Lung (tissue), 12 donors: Measurements from ENCODE around the gene KLHL26. TPM values are rescaled to one million over a fixed set of nuclear protein-coding genes. Genes with fewer than 3 reads are reported as not detected.

Experiments
- ATAC-seq: fragments of 200-7000 bp; cut with Tn5 transposase; one replicate; pipeline ENCODE4 v1.9.1; 2020; ENCODE audit warnings: moderate number of reproducible peaks; ENCODE audit not compliant: insufficient read depth, low FRiP score
- DNase-seq, 3 donors: peaks; one replicate each; pipeline ENCODE4 v3.0.0-alpha.2; 2013 to 2017
- H3K27ac ChIP-seq, 2 donors: one replicate each; pipeline ENCODE4 v1.5.1; 2013; ENCODE audit warnings: mild to moderate bottlenecking in 2 of 2, moderate library complexity in 2 of 2, control low read depth in 1 of 2, inconsistent platforms in 1 of 2, low read depth in 1 of 2, low read length in 1 of 2
- H3K27me3 ChIP-seq, 3 donors: one replicate each; pipeline ENCODE4 v1.5.1; 2013; ENCODE audit warnings: low read length in 2 of 3; ENCODE audit not compliant: control insufficient read depth in 3 of 3, insufficient read depth in 3 of 3
- H3K36me3 ChIP-seq, 4 donors: one replicate each; pipeline ENCODE4 v1.5.1; 2013; ENCODE audit warnings: low read length in 4 of 4, mild to moderate bottlenecking in 1 of 4, moderate library complexity in 1 of 4; ENCODE audit not compliant: control insufficient read depth in 4 of 4, insufficient read depth in 4 of 4
- H3K4me1 ChIP-seq, 5 donors: one replicate each; pipeline ENCODE4 v1.5.1; 2013; ENCODE audit warnings: low read length in 5 of 5, mild to moderate bottlenecking in 2 of 5, moderate library complexity in 1 of 5; ENCODE audit not compliant: control insufficient read depth in 5 of 5, insufficient read depth in 5 of 5
- H3K4me3 ChIP-seq: one replicate; pipeline ENCODE4 v1.5.1; 2013; ENCODE audit warnings: mild to moderate bottlenecking, control low read depth, moderate library complexity
- H3K9ac ChIP-seq, 2 donors: one replicate each; pipeline ENCODE4 v1.5.1; 2013; ENCODE audit warnings: low read length in 2 of 2, control low read depth in 1 of 2; ENCODE audit not compliant: insufficient read depth in 1 of 2
- H3K9me3 ChIP-seq, 4 donors: one replicate each; pipeline ENCODE4 v1.5.1; 2013; ENCODE audit warnings: low read length in 3 of 4, mild to moderate bottlenecking in 1 of 4, moderate library complexity in 1 of 4; ENCODE audit not compliant: control insufficient read depth in 4 of 4, insufficient read depth in 3 of 4
- WGBS, 2 donors: extraction: QIAGEN DNeasy Blood & Tissue Kit; methylation state at CpG; one replicate each; pipeline ENCODE4 v1.1.7; 2013; 5-methylcytosine and 5-hydroxymethylcytosine counted together
- polyA plus RNA-seq, 2 donors: library from polyadenylated mRNA; stranded (reverse); fragments of 200-250 nt; gene quantifications; one replicate each; pipeline ENCODE4 v1.2.1, GENCODE V29; 2013
- total RNA-seq, 2 donors: library from RNA; depleted of rRNA in 1 of 2; stranded (reverse); fragments of >200 nt in 1 of 2; gene quantifications; one replicate each; pipeline ENCODE4 v1.2.1, GENCODE V29; 2014 to 2021
- TF ChIP-seq, protein P1 (sequence below): IDR thresholded peaks from 2 replicates; pipeline ENCODE4 v1.5.1; 2012; ENCODE audit warnings: mild to moderate bottlenecking; ENCODE audit errors: control extremely low read depth, extremely low read depth
- donor health status: control.
- donor health status: control.
- donor health status: Bipolar disorder and iron deficiency.
- donor health status: healthy.
- donor health status: DM: yes; HTN: yes; CAD: no.

The KLHL26 gene
- total and polyA plus RNA-seq, 4 donors, result 4.1 to 18.0 (median 8.4) TPM

DNA sequence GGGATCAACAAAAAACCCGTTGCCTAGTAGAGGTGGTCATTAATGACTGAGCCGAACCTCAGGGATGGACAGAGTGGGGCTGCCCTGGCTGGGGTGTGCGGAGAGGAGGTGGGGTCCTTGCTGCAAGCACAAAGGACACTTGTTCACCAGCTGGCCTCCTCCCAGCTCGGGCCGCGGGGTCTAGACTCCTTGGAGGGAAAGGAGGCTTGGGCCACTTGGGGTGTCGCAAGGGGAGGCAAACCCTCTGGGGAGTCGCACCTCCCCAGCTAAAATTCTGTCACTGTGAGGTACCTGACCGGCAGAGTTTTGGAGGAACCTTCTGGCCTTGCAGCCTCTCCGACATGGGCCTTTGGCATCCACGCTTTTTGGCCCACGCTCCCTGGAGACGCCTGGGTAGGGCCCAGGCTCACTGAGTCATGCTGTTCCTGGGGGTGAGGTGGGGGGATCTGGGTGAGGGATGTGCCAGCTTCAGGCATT lies 8.2 kb downstream of the KLHL26 start:
- H3K27me3 ChIP-seq, result no peaks in the 10 kb centered on the region
- H3K9me3 ChIP-seq, result no peaks in the 10 kb centered on the region
- H3K36me3 ChIP-seq, result peaks cover 0 to 2% (median 0%) of the 10 kb centered on the region in 4 donors
- H3K27ac ChIP-seq, result no peak overlapping the region
- ATAC-seq (no peak), DNase-seq (no peak)
- H3K4me1 ChIP-seq, result peaks cover 0 to 23% (median 11%) of the 10 kb centered on the region in 5 donors
- 69 to 83% methylated on average over 13 of the region's 13 CpGs for WGBS, 2 donors
- TF ChIP-seq, protein P1, sequence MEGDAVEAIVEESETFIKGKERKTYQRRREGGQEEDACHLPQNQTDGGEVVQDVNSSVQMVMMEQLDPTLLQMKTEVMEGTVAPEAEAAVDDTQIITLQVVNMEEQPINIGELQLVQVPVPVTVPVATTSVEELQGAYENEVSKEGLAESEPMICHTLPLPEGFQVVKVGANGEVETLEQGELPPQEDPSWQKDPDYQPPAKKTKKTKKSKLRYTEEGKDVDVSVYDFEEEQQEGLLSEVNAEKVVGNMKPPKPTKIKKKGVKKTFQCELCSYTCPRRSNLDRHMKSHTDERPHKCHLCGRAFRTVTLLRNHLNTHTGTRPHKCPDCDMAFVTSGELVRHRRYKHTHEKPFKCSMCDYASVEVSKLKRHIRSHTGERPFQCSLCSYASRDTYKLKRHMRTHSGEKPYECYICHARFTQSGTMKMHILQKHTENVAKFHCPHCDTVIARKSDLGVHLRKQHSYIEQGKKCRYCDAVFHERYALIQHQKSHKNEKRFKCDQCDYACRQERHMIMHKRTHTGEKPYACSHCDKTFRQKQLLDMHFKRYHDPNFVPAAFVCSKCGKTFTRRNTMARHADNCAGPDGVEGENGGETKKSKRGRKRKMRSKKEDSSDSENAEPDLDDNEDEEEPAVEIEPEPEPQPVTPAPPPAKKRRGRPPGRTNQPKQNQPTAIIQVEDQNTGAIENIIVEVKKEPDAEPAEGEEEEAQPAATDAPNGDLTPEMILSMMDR, result no peak
- H3K4me3 ChIP-seq, result no peak overlapping the region
- H3K9ac ChIP-seq, result no peak overlapping the region

DNA sequence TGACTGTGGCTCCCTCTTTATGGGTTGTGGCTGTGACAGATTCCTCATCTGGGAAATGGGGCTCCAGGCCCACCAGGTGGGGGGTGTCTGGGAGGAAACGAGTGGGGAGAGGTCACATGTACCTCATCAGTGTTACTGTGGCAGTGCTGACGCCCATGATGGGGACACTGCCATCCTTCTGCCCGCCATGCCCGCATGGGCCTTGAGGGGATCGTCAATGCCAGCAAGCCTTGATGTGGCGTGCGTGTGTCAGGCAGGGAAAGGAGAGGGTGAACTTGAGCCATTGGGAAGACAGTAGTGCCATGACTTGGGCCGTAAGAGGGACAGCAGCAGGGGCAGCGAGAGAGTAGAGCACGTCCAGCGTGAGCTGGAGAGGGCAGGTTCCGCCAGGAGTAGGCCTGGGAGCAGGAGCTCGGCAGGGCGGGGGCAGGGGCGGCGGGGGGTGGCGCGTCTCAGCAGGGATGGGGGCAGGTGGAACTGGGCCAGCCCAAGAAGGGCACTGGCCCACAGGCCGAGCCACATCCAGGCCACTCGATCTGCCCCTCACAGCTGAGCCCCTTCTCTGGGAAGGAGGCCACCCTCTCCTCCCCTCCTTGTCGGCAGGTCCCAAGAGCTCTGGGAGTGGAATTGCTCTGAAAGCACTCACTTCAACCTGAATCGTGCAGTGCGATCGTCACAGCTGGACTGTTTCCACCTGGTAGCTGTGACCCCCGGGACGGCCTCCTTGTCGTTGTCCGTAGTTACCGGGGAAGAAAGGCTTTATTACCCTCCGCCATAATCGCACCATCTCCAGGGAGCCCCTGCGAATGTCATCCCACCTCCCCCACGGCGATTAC lies 9.9 kb downstream of the KLHL26 start:
- ATAC-seq (no peak), DNase-seq (peak; percentile 41 to 70 (median 68))
- H3K4me1 ChIP-seq, result peaks cover 0 to 36% (median 20%) of the 10 kb centered on the region in 5 donors
- H3K9ac ChIP-seq, result peak overlapping the region in 1 of 2 donors; percentile 19
- H3K27me3 ChIP-seq, result no peaks in the 10 kb centered on the region
- WGBS, 2 donors, result 86 to 95% methylated on average over 30 to 34 of the region's 34 CpGs
- H3K4me3 ChIP-seq, result no peak overlapping the region
- no peaks in the 10 kb centered on the region for H3K9me3 ChIP-seq
- no peak overlapping the region for H3K27ac ChIP-seq
- no peaks in the 10 kb centered on the region for H3K36me3 ChIP-seq
- TF ChIP-seq, protein P1, result no peak

DNA sequence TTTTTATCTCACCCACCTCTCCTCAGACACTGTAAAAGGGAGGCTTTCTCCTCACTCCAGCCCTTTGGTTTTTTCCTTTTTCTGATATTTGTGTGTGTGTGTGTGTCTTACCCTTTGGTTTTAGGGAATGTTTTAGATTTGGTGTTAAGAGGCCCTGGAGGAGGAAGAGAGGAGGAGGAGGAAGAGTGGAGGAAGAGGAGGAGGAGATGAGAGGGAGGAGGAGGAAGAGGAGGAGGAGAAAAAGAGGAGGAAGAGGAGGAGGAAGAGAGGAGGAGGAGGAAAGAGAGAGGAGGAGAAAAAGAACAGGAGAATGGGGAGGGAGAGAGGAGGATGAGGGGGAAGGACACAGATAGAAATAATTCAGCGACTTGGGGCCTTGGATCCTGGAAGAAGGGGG lies 10.5 kb downstream of the KLHL26 start:
- DNase-seq (no peak), ATAC-seq (no peak)
- peaks cover 0 to 36% (median 20%) of the 10 kb centered on the region in 5 donors for H3K4me1 ChIP-seq
- TF ChIP-seq, protein P1, result no peak
- no peaks in the 10 kb centered on the region for H3K27me3 ChIP-seq
- no peaks in the 10 kb centered on the region for H3K36me3 ChIP-seq
- H3K9me3 ChIP-seq, result no peaks in the 10 kb centered on the region
- no peak overlapping the region for H3K27ac ChIP-seq
- no peak overlapping the region for H3K9ac ChIP-seq
- WGBS, 2 donors, result 95 to 100% methylated on average over 1 of the region's 1 CpG
- H3K4me3 ChIP-seq, result no peak overlapping the region
